Smooth muscle cell (in vitro differentiated cells): Measurements from ENCODE around the gene UPB1. TPM values are rescaled to one million over a fixed set of nuclear protein-coding genes. Genes with fewer than 3 reads are reported as not detected.

Experiments used
- polyA plus RNA-seq: library from polyadenylated mRNA; unstranded; fragments of >200 nt; fragmentation: Nextera tagmentation; extraction: Ambion mirVana; gene quantifications from 2 replicates; pipeline ENCODE4 v1.2.1, GENCODE V29; 2016
- total RNA-seq: library from RNA; depleted of rRNA; stranded (reverse); fragments of >200 nt; gene quantifications from 2 replicates; pipeline ENCODE4 v1.2.3, GENCODE V29; 2014

The UPB1 gene
- total and polyA plus RNA-seq, 2 experiments from 2014 or later = 0.21 TPM; not detected in 1

Other genes with a start within 250 kb of the UPB1 start
- gene SPECC1L, start 224.5 kb upstream of the UPB1 start, total RNA-seq = 19.1 and 19.5 TPM in 2 replicates
- 10.0 and 16.1 TPM in 2 replicates for gene SPECC1L, start 224.5 kb upstream of the UPB1 start, polyA plus RNA-seq
- 1.5 and 1.8 TPM in 2 replicates for gene ADORA2A, start 67.7 kb upstream of the UPB1 start, total RNA-seq
- 1.6 and 3.8 TPM in 2 replicates for gene ADORA2A, start 67.7 kb upstream of the UPB1 start, polyA plus RNA-seq
- gene GUCD1, start 59.8 kb downstream of the UPB1 start, total RNA-seq = 54.3 and 64.6 TPM in 2 replicates
- gene GUCD1, start 59.8 kb downstream of the UPB1 start, polyA plus RNA-seq = 43.6 and 56.0 TPM in 2 replicates
- gene SNRPD3, start 60.7 kb downstream of the UPB1 start, total RNA-seq = 114 and 198 TPM in 2 replicates
- gene SNRPD3, start 60.7 kb downstream of the UPB1 start, polyA plus RNA-seq = 92.3 and 97.6 TPM in 2 replicates
- 7.0 and 14.1 TPM in 2 replicates for gene LRRC75B, start 97.7 kb downstream of the UPB1 start, total RNA-seq
- gene LRRC75B, start 97.7 kb downstream of the UPB1 start, polyA plus RNA-seq = 31.8 and 33.5 TPM in 2 replicates
- 24.2 and 28.4 TPM in 2 replicates for gene GGT1, start 107.9 kb downstream of the UPB1 start, total RNA-seq
- 38.1 and 55.5 TPM in 2 replicates for gene GGT1, start 107.9 kb downstream of the UPB1 start, polyA plus RNA-seq